Ishikawa (cell line): ENCODE measurements around the gene GPX1.
A peak's percentile ranks its signal among the peaks of the same experiment; 100 is the strongest.

ENCODE experiments used
- CEBPB ChIP-seq: IDR thresholded peaks from 2 replicates; pipeline ENCODE4 v1.6.1; 2012
- CREB1 ChIP-seq: IDR thresholded peaks from 2 replicates; pipeline ENCODE4 v1.6.1; 2012; ENCODE audit warnings: low read depth
- EGR1 ChIP-seq: IDR thresholded peaks from 2 replicates; pipeline ENCODE4 v1.6.1; 2012
- EP300 ChIP-seq: IDR thresholded peaks from 2 replicates; pipeline ENCODE4 v1.6.1; 2012; ENCODE audit warnings: borderline replicate concordance
- FOXM1 ChIP-seq: IDR thresholded peaks from 2 replicates; pipeline ENCODE4 v1.6.1; 2012; ENCODE audit warnings: low read depth, borderline replicate concordance
- NFIC ChIP-seq: IDR thresholded peaks from 2 replicates; pipeline ENCODE4 v1.6.1; 2012
- RAD21 ChIP-seq: IDR thresholded peaks from 2 replicates; pipeline ENCODE4 v1.6.1; 2012; ENCODE audit warnings: low read depth
- TAF1 ChIP-seq: IDR thresholded peaks from 2 replicates; pipeline ENCODE4 v1.6.1; 2012; ENCODE audit warnings: low read depth, mild to moderate bottlenecking
- TCF12 ChIP-seq: IDR thresholded peaks from 2 replicates; pipeline ENCODE4 v1.6.1; 2012; ENCODE audit warnings: low read depth
- TEAD4 ChIP-seq: IDR thresholded peaks from 2 replicates; pipeline ENCODE4 v1.6.1; 2012
- YY1 ChIP-seq: IDR thresholded peaks from 2 replicates; pipeline ENCODE4 v1.6.1; 2012; ENCODE audit warnings: low read depth
- ZBTB7A ChIP-seq: IDR thresholded peaks from 2 replicates; pipeline ENCODE4 v1.6.1; 2012; ENCODE audit warnings: low read depth
- TF ChIP-seq, protein P1 (sequence below): IDR thresholded peaks from 2 replicates; pipeline ENCODE4 v1.6.1; 2012; ENCODE audit warnings: low read depth, mild to moderate bottlenecking
- TF ChIP-seq, protein P2 (sequence below): IDR thresholded peaks from 2 replicates; pipeline ENCODE4 v1.6.1; 2012
- TF ChIP-seq, protein P3 (sequence below): IDR thresholded peaks from 2 replicates; pipeline ENCODE4 v1.6.1; 2012

Gene GPX1

DNA sequence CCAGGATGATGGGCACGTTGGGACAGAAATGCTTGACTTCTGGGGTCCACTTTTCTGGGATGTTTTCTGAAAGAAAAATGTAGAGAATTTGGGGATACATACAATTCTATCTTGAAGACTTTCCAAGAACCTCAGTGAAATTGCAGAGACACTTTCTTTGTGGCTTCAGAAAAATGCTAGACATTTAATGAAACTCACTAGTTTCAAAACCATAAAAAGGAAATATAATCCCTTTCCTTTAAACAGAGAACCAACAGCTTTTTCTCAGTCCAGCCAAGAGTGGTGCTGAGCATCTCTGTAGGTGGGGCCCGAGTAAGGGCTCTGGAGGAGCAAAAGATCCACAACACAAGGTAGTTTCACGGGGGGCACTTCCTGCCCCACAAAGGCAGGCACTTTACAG, 4.4 kb upstream of the GPX1 start:
- TF ChIP-seq TEAD4 (no peak), TCF12 (no peak), EGR1 (no peak), CREB1 (no peak), NFIC (no peak), EP300 (no peak)
- TF ChIP-seq, protein P1, sequence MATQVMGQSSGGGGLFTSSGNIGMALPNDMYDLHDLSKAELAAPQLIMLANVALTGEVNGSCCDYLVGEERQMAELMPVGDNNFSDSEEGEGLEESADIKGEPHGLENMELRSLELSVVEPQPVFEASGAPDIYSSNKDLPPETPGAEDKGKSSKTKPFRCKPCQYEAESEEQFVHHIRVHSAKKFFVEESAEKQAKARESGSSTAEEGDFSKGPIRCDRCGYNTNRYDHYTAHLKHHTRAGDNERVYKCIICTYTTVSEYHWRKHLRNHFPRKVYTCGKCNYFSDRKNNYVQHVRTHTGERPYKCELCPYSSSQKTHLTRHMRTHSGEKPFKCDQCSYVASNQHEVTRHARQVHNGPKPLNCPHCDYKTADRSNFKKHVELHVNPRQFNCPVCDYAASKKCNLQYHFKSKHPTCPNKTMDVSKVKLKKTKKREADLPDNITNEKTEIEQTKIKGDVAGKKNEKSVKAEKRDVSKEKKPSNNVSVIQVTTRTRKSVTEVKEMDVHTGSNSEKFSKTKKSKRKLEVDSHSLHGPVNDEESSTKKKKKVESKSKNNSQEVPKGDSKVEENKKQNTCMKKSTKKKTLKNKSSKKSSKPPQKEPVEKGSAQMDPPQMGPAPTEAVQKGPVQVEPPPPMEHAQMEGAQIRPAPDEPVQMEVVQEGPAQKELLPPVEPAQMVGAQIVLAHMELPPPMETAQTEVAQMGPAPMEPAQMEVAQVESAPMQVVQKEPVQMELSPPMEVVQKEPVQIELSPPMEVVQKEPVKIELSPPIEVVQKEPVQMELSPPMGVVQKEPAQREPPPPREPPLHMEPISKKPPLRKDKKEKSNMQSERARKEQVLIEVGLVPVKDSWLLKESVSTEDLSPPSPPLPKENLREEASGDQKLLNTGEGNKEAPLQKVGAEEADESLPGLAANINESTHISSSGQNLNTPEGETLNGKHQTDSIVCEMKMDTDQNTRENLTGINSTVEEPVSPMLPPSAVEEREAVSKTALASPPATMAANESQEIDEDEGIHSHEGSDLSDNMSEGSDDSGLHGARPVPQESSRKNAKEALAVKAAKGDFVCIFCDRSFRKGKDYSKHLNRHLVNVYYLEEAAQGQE, result no peak

DNA sequence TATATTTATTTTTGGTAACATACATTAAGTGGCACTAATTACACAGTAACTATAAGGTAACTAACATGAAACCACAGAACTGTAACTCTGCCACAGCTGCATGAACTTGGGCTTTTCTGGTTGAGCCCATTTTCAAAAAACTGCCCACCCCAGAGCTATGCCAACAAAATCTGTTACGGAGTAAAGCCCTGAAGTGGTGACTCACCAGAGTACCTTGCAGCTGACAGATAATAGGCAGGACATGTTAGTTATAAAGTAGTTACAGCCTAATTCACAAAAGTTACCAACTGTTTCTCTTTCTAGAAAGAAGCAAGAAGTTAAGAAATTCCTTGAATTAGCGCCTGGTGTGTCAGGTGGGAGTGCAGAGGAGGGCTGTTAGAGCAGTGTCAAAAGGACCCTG, 1.5 kb upstream of the GPX1 start:
- no peak for TF ChIP-seq CREB1
- TF ChIP-seq EGR1, result no peak
- no peak for TF ChIP-seq ZBTB7A
- TF ChIP-seq RAD21, result no peak

DNA sequence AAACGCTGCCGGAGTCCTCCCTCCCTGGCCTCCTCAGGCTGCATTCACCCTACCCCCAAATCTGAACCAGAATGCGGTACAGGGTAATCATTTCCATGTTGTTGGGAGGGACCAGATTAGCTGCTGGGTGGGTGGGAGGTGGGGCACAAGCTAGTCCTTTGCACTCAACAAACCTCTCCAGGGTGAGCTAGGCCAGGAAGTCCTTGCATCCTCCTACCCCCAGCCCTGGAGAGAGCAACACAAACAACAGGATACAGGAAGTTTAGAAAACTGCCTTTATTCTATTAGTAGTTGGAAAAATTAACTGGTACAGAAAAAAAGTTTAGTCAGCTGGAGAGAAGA, 702 bp upstream of the GPX1 start:
- TF ChIP-seq FOXM1, result no peak
- no peak for TF ChIP-seq CREB1
- TF ChIP-seq, protein P1, result no peak
- TF ChIP-seq EGR1, result no peak

DNA sequence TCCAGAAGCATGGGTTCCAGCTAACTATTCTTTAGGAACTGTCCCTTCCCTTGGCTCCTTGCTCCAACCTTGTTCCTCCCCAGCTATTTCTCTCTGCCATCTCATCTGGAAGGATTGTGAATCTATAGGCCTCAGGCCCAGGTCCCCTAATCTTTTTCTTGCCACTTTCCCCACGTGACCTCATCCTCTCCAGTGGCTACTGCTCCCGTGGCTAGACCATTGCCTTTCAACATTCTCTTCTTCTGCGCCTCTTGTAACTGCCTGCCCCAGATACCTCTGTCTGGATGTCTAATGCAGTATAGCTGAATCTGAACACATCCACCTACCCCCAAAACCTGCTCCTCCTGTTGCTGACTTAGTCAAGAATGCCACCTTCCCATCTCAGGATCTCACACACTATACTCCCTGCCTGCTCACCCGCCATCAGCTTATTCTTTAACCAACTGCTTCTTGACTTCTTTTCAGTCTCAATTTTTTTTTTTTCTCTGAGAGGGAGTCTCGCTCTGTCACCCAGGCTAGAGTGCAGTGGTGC, 5.2 kb downstream of the GPX1 start:
- no peak for TF ChIP-seq FOXM1
- TF ChIP-seq ZBTB7A, result no peak
- no peak for TF ChIP-seq TAF1
- no peak for TF ChIP-seq YY1
- no peak for TF ChIP-seq TEAD4
- TF ChIP-seq NFIC, result no peak
- TF ChIP-seq, protein P1, result no peak
- TF ChIP-seq, protein P2, sequence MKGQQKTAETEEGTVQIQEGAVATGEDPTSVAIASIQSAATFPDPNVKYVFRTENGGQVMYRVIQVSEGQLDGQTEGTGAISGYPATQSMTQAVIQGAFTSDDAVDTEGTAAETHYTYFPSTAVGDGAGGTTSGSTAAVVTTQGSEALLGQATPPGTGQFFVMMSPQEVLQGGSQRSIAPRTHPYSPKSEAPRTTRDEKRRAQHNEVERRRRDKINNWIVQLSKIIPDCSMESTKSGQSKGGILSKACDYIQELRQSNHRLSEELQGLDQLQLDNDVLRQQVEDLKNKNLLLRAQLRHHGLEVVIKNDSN, result no peak
- TF ChIP-seq TCF12, result no peak
- TF ChIP-seq CEBPB, result no peak
- TF ChIP-seq EGR1, result no peak
- TF ChIP-seq CREB1, result no peak
- no peak for TF ChIP-seq EP300
- TF ChIP-seq RAD21, result no peak
- TF ChIP-seq, protein P3, sequence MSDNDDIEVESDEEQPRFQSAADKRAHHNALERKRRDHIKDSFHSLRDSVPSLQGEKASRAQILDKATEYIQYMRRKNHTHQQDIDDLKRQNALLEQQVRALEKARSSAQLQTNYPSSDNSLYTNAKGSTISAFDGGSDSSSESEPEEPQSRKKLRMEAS, result no peak

DNA sequence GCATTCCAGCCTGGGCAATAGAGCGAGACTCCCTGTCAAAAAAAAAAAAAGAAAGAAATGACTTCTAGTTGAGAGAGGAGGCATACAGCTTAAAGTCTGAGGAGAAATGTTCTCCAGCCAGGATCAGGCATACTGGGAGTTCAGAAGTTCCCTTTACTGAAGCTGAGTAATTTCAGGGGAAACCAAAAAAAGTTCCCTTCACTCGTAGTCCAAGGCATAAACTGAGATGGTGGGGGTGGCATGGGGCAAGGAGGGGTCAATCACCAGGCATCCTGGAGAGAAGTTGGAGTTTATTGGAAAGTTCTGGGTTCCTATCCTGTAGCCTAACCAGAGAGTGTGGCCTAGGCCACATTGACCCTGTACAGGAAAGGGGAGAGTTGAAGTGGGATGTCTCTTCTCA, 5.9 kb downstream of the GPX1 start:
- TF ChIP-seq EGR1 (no peak), TEAD4 (no peak), YY1 (no peak), CEBPB (no peak), NFIC (no peak)

DNA sequence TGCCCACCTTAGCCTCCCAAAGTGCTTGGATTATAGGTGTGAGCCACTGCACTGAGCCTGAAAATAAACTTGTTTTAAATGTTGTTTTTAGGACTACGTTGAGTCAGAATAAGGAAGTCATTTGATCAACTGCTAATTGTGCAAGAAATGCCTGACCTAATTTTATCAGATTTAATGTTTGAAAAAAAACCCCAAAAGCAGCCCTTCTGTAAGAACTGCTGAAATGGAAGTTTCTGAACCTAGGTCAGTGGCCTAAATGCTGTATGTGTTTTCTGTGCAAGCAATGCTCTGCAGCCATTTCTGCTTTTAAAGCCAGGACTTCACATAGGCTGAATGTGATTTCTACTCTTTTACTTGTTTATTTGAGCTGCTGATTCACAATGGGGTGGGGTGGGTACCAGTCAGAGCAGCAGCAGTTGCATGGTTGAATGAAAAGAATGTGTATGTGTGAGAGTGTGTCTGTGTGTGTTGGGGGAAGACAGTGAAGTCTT, 6.6 kb downstream of the GPX1 start:
- TF ChIP-seq TEAD4, result peak; percentile 41
- TF ChIP-seq, protein P3, result 0 out of 2 replicates have a peak, but pooled peaks have one; percentile 7
- TF ChIP-seq TAF1, result no peak
- no peak for TF ChIP-seq CREB1
